Measurements from ENCODE around the gene SERINC5. TPM values are rescaled to one million over a fixed set of nuclear protein-coding genes. Genes with fewer than 3 reads are reported as not detected.
A peak's percentile ranks its signal among the peaks of the same experiment; 100 is the strongest.

The SERINC5 gene
- total RNA-seq, 1 experiment from 2014 or later, result 128 TPM

- peak overlapping the region; percentile 39 for H3K4me3 Mint-ChIP-seq
- DNase-seq (ENCODE audit: low spot score) (peak; percentile 68), ATAC-seq (peak; percentile 68)
- peaks cover 91% of the 10 kb centered on the region for H3K4me1 Mint-ChIP-seq
- H3K27ac Mint-ChIP-seq, result peak overlapping the region; percentile 98
- peaks cover 6% of the 10 kb centered on the region for H3K36me3 Mint-ChIP-seq
- CTCF ChIA-PET, result interaction anchor here (1.0 to 1.1 kb wide), 2 partner anchors 10 to 87 kb away, joined by 3 read pairs; no protein-coding TSS in a partner anchor
- no peak for TF ChIP-seq ZNF532 (CRISPR knock-in tag; IDR thresholded peaks at IDR 0.05; ENCODE audit: borderline replicate concordance)
- peak; percentile 43; the same call in 1 of the 2 replicates for TF ChIP-seq TEAD1 (CRISPR knock-in tag; IDR thresholded peaks at IDR 0.05)
- TF ChIP-seq FOXK1 (CRISPR knock-in tag; IDR thresholded peaks at IDR 0.05), result peak; percentile 47; the same call in 1 of the 2 replicates
- 0 out of 2 replicates have a peak, but pooled peaks have one; percentile 18 for TF ChIP-seq NFE2L1 (CRISPR knock-in tag; IDR thresholded peaks at IDR 0.05)
- TF ChIP-seq FOXP4 (CRISPR knock-in tag; IDR thresholded peaks at IDR 0.05), result peak; percentile 72; the same call in 1 of the 2 replicates
- peak; percentile 99 for TF ChIP-seq ZNF121 (CRISPR knock-in tag; IDR thresholded peaks at IDR 0.05)
- no peak for TF ChIP-seq CBFB (CRISPR knock-in tag; IDR thresholded peaks at IDR 0.05; ENCODE audit: low read depth)
- TF ChIP-seq NFYB (CRISPR knock-in tag; conservative IDR thresholded peaks at IDR 0.05; ENCODE audit: low read depth), result no peak
- peak; percentile 53; the same call in 1 of the 2 replicates for TF ChIP-seq PRDM15 (CRISPR knock-in tag; IDR thresholded peaks at IDR 0.05)
- no peak for TF ChIP-seq E2F1 (CRISPR knock-in tag; IDR thresholded peaks at IDR 0.05)
- 0 out of 2 replicates have a peak, but pooled peaks have one; percentile 13 for TF ChIP-seq ZNF425 (CRISPR knock-in tag; conservative IDR thresholded peaks at IDR 0.05)
- POLR2A ChIA-PET, result interaction anchor here (5.4 to 5.6 kb wide), 2 partner anchors 71 to 73 kb away, joined by 35 to 37 read pairs; partner anchors contain the start of gene SERINC5
- no peaks in the 10 kb centered on the region for H3K9me3 Mint-ChIP-seq
- no peaks in the 10 kb centered on the region; the same call in 1 of the 2 replicates for H3K27me3 Mint-ChIP-seq (ENCODE audit: low read depth)
Observed at GRCh38 chr5:80184235-80185023, 71.4 kb downstream of the SERINC5 start.

All from WTC11 (cell line).